HL-60/S4 treated with phorbol 12-myristate 13-acetate at 8.2 ng/mL for 4 days and 3 days (cell line): ENCODE measurements around the gene OPN4.

Experiments used
- in situ Hi-C: fragments of 300-500 bp; cut with MboI; formaldehyde crosslinking; loops from 2 replicates; pipeline ENCODE4 v1.15.0; 2022; ENCODE audit warnings: low sequenced_read_pairs

OPN4 gene

GRCh38 chr10:86674912-86675311 is 20.6 kb downstream of the OPN4 start:
- in situ Hi-C loops: loop anchor here (25.0 kb wide), 1 partner anchor 212 kb away; no protein-coding TSS in a partner anchor

GRCh38 chr10:86677374-86677773 is 23.0 kb downstream of the OPN4 start:
- in situ Hi-C loops: loop anchor here (25.0 kb wide), 1 partner anchor 210 kb away; no protein-coding TSS in a partner anchor

- in situ Hi-C loops: loop anchor here (25.0 kb wide), 1 partner anchor 208 kb away; no protein-coding TSS in a partner anchor
These were observed 24.8 kb downstream of the OPN4 start for GRCh38 chr10:86678999-86679792.

GRCh38 chr10:86681047-86681446 is 26.7 kb downstream of the OPN4 start:
- in situ Hi-C loops: loop anchor here (25.0 kb wide), 1 partner anchor 206 kb away; no protein-coding TSS in a partner anchor

GRCh38 chr10:86681722-86682386 is 27.5 kb downstream of the OPN4 start:
- in situ Hi-C loops: loop anchor here (25.0 kb wide), 1 partner anchor 205 kb away; no protein-coding TSS in a partner anchor

- in situ Hi-C loops: loop anchor here (25.0 kb wide), 1 partner anchor 205 kb away; no protein-coding TSS in a partner anchor
These were observed 28.3 kb downstream of the OPN4 start for GRCh38 chr10:86682675-86683074.

- in situ Hi-C loops: loop anchor here (25.0 kb wide), 1 partner anchor 203 kb away; no protein-coding TSS in a partner anchor
These were observed 30.2 kb downstream of the OPN4 start for GRCh38 chr10:86684331-86685097.

- in situ Hi-C loops: loop anchor here (25.0 kb wide), 1 partner anchor 202 kb away; no protein-coding TSS in a partner anchor
These were observed 31.1 kb downstream of the OPN4 start for GRCh38 chr10:86685416-86685815.

GRCh38 chr10:86685893-86686632 is 31.7 kb downstream of the OPN4 start:
- in situ Hi-C loops: loop anchor here (25.0 kb wide), 1 partner anchor 201 kb away; no protein-coding TSS in a partner anchor

- in situ Hi-C loops: loop anchor here (25.0 kb wide), 1 partner anchor 200 kb away; no protein-coding TSS in a partner anchor
These were observed 32.6 kb downstream of the OPN4 start for GRCh38 chr10:86686972-86687371.

GRCh38 chr10:86687750-86688149 is 33.4 kb downstream of the OPN4 start:
- in situ Hi-C loops: loop anchor here (25.0 kb wide), 1 partner anchor 200 kb away; no protein-coding TSS in a partner anchor

GRCh38 chr10:86688398-86688921 is 34.1 kb downstream of the OPN4 start:
- in situ Hi-C loops: loop anchor here (25.0 kb wide), 1 partner anchor 199 kb away; no protein-coding TSS in a partner anchor

- in situ Hi-C loops: loop anchor here (25.0 kb wide), 1 partner anchor 198 kb away; no protein-coding TSS in a partner anchor
These were observed 34.8 kb downstream of the OPN4 start for GRCh38 chr10:86689146-86689545.

- in situ Hi-C loops: loop anchor here (25.0 kb wide), 1 partner anchor 197 kb away; no protein-coding TSS in a partner anchor
These were observed 35.9 kb downstream of the OPN4 start for GRCh38 chr10:86690231-86690630.

- in situ Hi-C loops: loop anchor here (25.0 kb wide), 1 partner anchor 197 kb away; no protein-coding TSS in a partner anchor
These were observed 36.3 kb downstream of the OPN4 start for GRCh38 chr10:86690657-86691084.

GRCh38 chr10:86691333-86692022 is 37.1 kb downstream of the OPN4 start:
- in situ Hi-C loops: loop anchor here (25.0 kb wide), 1 partner anchor 196 kb away; no protein-coding TSS in a partner anchor

- in situ Hi-C loops: loop anchor here (25.0 kb wide), 1 partner anchor 195 kb away; no protein-coding TSS in a partner anchor
These were observed 37.7 kb downstream of the OPN4 start for GRCh38 chr10:86692023-86692514.

- in situ Hi-C loops: loop anchor here (25.0 kb wide), 1 partner anchor 195 kb away; no protein-coding TSS in a partner anchor
These were observed 38.3 kb downstream of the OPN4 start for GRCh38 chr10:86692664-86693063.
